ENCODE measurements around the gene PFKFB4. TPM values are rescaled to one million over a fixed set of nuclear protein-coding genes. Genes with fewer than 3 reads are reported as not detected.
A peak's percentile ranks its signal among the peaks of the same experiment; 100 is the strongest.

Gene PFKFB4
- total RNA-seq = 12.9 TPM
- long read RNA-seq, transcript PFKFB4-201 (14 exons, 3,586 nt) = major isoform, 5 of 16 reads
- long read RNA-seq, partial matches to known transcripts = 2 of 16 reads
- long read RNA-seq, other reads (novel, unspliced or antisense) = 9 of 16 reads

DNA sequence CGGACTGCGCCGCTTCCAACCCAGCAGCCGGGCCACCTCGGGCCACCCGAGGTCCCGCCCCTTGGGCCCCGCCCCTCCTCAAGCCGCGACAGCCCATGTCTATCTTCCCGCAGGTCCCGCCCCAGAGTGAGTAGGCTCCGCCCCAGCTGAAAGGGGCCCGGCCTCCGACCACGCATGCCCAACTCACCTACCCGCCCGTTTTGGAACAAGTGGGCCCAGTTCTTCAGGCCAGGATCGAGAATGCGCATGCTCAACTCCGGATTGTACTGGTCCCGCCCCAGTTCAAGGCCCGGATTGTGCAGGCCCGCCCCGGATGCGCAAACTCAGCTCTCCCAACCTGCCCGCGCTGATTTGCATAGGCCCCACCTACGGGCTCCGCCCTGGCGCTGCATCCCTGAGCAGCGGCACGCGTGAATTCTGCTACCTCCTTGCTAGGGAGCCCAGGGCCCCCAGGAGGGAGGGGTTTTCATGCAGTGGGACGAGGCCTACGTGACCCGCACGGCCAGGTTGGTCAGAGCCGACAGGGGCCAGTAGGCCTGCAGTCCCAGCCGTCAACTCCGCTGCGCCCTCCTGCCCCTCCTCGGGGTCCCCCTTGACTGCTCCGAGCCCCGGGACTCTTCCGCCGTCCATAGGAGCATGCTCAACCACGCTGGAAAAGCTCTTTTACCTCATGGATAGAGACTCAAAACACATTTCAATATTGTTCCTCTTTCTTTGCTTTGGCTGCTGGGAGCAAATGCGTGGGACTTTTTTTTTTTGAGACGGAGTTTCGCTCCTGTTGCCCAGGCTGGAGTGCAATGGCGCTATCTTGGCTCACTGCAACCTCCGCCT is at the start of gene PFKFB4:
TSS of gene PFKFB4 (minus strand) at position 8 of the 831 bp plus-strand sequence. CDS start 26 bp downstream, outside the sequence.
- no peak for TF ChIP-seq CTCF (IDR thresholded peaks at IDR 0.05)
- Histone ChIP-seq H3K27me3 (ENCODE audit: low read depth) (no peaks in the 10 kb centered on the region), H3K4me3 (peak within 1 kb of the TSS; percentile 63), H3K9me3 (no peaks in the 10 kb centered on the region), H3K4me1 (peaks cover 46% of the 10 kb centered on the region), H3K36me3 (no peaks in the 10 kb centered on the region), H3K27ac (peak within 1 kb of the TSS; percentile 77)
- intact Hi-C loops (cut with DNase I) = loop anchor here (10.0 kb wide), 1 partner anchor 92 kb away; a partner anchor contains a TSS
- DNase-seq = peak; percentile 99
- peak; percentile 94 to 95 for ATAC-seq

- H3K27me3 ChIP-seq (ENCODE audit: low read depth) = no peaks in the 10 kb centered on the region
- no peak for TF ChIP-seq CTCF (IDR thresholded peaks at IDR 0.05)
- H3K4me1 ChIP-seq = no peaks in the 10 kb centered on the region
- ATAC-seq = no peak
- no peak overlapping the region for H3K27ac ChIP-seq
- DNase-seq = no peak
- intact Hi-C loops (cut with DNase I) = no loop called here
- H3K9me3 ChIP-seq = no peaks in the 10 kb centered on the region
- no peak overlapping the region for H3K4me3 ChIP-seq
- H3K36me3 ChIP-seq = peaks cover 92% of the 10 kb centered on the region
Observed at GRCh38 chr3:48601622-48601994, 45.0 kb upstream of the PFKFB4 start.

- DNase-seq (no peak), ATAC-seq (no peak)
- intact Hi-C loops (cut with DNase I) = no loop called here
- Histone ChIP-seq H3K4me3 (no peak overlapping the region), H3K4me1 (no peaks in the 10 kb centered on the region), H3K27ac (no peak overlapping the region), H3K36me3 (peaks cover 86% of the 10 kb centered on the region), H3K27me3 (ENCODE audit: low read depth) (no peaks in the 10 kb centered on the region), H3K9me3 (no peaks in the 10 kb centered on the region)
- no peak for TF ChIP-seq CTCF (IDR thresholded peaks at IDR 0.05)
Observed at GRCh38 chr3:48600711-48601621, 44.4 kb upstream of the PFKFB4 start.

- H3K9me3 ChIP-seq = no peaks in the 10 kb centered on the region
- no peak overlapping the region for H3K4me3 ChIP-seq
- ATAC-seq = no peak
- intact Hi-C loops (cut with DNase I) = no loop called here
- no peak for TF ChIP-seq CTCF (IDR thresholded peaks at IDR 0.05)
- DNase-seq = no peak
- peaks cover 73% of the 10 kb centered on the region for H3K36me3 ChIP-seq
- H3K27ac ChIP-seq = no peak overlapping the region
- peaks cover 5% of the 10 kb centered on the region for H3K27me3 ChIP-seq (ENCODE audit: low read depth)
- H3K4me1 ChIP-seq = no peaks in the 10 kb centered on the region
Observed at GRCh38 chr3:48599509-48600285, 43.1 kb upstream of the PFKFB4 start.

DNA sequence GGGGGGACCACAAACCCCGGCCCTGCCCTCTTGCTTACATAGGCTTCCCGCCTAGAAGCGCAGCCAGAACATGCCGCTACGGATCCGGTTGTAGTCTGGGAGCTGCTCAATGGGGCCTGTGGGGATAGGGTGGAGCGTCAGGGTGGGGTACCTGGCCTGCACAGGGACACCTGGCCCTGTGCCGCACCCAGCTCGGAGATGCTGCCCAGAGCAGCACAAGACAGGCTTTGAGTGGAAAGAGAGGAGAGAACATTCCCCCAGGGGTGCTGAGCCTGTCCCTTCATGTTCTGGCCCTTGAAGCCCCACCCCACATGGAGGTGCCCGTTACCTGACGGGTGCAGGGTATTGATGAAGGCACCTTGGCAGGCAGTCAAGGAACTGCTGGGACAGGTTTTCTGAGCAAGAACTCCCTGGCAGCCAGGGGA is 42.5 kb upstream of the PFKFB4 start:
- intact Hi-C loops (cut with DNase I) = no loop called here
- peak overlapping the region; percentile 60 for H3K27ac ChIP-seq
- no peak overlapping the region for H3K4me3 ChIP-seq
- no peak for DNase-seq
- H3K36me3 ChIP-seq = peaks cover 67% of the 10 kb centered on the region
- H3K9me3 ChIP-seq = no peaks in the 10 kb centered on the region
- peaks cover 10% of the 10 kb centered on the region for H3K27me3 ChIP-seq (ENCODE audit: low read depth)
- no peak for ATAC-seq
- TF ChIP-seq CTCF (IDR thresholded peaks at IDR 0.05) = no peak
- no peaks in the 10 kb centered on the region for H3K4me1 ChIP-seq

All from lower lobe of right lung (tissue), 2 donors.